GM18502 (cell line): ENCODE data around the gene HSFX2.
"Not testable (repeated sequence)": the region's sequence is repeated elsewhere in the genome, so short reads cannot be mapped to it uniquely, and the experiment has no call there.

ENCODE experiments used
- ATAC-seq: cut with Tn5 transposase; IDR thresholded peaks from one replicate; pipeline ENCODE4 v1.9.1; 2021; ENCODE audit warnings: mild to moderate bottlenecking; ENCODE audit not compliant: unreplicated experiment, poor library complexity

HSFX2 gene, protein sequence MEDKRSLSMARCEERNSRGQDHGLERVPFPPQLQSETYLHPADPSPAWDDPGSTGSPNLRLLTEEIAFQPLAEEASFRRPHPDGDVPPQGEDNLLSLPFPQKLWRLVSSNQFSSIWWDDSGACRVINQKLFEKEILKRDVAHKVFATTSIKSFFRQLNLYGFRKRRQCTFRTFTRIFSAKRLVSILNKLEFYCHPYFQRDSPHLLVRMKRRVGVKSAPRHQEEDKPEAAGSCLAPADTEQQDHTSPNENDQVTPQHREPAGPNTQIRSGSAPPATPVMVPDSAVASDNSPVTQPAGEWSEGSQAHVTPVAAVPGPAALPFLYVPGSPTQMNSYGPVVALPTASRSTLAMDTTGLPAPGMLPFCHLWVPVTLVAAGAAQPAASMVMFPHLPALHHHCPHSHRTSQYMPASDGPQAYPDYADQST

GRCh38 chrX:149595214-149595613 is at the start of gene HSFX2:
Gene HSFX2, minus strand, starts transcription at chrX:149595314. Its CDS starts 614 bp downstream, at chrX:149594700.
- ATAC-seq = not testable (repeated sequence)

GRCh38 chrX:149643496-149643895 is 48.4 kb upstream of the HSFX2 start:
- ATAC-seq = no peak

- no peak for ATAC-seq
Measured at GRCh38 chrX:149641835-149642234, 46.7 kb upstream of the HSFX2 start.

- ATAC-seq = no peak
Measured at GRCh38 chrX:149641432-149641831, 46.3 kb upstream of the HSFX2 start.

DNA sequence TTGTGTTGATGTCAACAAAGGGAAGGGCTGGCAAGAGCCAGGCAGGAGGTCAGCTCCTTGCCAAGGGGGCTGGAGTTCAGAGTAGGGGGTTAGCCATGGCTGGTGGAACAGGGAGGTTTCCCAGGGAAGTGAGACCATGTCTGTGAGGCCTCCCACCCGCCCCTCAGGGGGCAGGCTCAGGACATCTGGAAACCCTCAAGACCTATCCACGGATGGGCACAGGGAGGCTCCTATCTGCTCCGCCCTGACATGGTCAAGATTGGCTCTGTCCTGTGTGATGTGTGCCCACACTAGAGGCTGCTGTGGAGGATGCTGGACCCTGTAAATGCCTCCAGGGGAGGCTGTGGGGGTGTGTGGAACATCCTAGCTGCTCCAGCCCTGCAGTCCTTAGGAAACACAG is 44.5 kb upstream of the HSFX2 start:
- no peak for ATAC-seq

GRCh38 chrX:149638860-149639259 is 43.7 kb upstream of the HSFX2 start:
- ATAC-seq = no peak

DNA sequence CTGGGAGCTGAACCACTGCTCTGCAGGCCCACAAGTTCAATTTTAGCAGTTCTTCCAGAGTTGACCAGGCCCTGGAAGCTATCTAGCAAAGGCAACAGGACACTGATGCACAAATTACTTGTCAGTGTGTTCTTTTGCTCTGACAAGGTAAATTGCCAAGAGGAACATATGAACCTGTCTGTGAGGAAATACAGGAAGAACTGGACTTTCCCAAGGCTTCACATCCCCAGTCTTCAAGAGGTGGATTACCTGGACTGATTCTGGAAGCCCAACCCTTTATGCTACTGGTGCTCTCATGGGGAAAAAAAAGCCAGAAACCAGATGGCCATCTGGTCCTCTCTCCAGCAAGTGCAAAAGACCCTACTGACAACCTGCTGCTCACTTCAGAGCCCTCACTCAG is 38.4 kb upstream of the HSFX2 start:
- no peak for ATAC-seq

- ATAC-seq = peak; percentile 90
Measured at GRCh38 chrX:149631234-149632165, 36.4 kb upstream of the HSFX2 start, which contains the start of gene TMEM185A. Gene TMEM185A, minus strand, starts transcription at chrX:149631792. Its CDS starts 212 bp downstream, at chrX:149631580.

DNA sequence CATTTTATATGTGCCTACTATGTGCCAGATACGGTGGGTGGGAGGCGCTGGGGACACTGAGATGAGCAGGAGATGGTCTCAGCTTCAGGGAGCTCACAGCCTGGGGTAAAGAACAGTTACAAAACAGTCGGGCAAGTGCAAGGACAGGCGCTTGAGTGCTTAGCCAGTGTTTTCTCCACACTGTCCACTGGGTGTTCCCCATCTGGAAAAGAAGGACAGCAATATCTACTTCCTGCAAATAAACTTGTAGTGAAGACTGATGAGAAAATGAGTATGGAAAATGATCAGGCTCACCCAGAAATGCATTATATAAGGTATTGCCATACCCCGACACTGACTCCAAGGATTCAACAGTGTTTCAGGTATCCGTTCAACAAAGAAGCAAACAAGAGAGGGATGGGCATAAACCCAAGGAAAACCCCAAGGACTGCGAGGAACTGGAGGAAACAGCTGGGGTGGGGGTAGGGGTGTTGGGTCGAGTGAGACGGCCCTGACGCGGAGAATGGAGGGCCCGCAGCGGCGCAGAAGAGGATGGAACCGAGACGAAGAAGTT is 35.6 kb upstream of the HSFX2 start:
- ATAC-seq = no peak

DNA sequence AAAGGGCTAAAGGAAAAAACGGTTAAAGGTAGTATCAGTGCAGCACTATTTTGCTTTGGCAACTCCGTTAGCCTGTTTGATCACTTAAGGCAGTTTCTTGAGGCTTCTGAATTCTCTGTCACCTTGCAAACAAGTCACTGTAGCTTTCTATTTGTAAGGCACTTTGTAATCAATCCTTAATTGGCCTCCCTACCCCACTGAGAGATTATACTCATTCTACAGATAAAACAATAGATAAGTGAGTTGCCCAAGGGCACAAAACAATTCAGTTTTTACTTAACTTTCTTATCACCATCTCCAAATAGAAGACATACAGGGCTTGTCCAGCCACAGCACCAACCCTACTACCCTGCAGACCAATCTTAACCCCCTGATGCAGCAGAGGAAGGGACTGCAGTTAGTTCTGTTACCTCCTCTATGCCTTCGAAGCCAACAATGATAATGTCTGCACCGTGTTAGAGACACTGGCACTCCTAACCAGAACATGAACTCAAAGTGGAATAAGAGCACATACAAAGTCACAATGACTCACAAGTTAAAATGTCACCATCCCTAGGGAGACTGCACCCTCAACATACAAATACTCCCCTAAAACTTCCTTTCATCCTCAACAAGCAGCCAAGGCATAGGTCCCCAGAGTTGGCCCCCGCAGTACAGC is 34.7 kb upstream of the HSFX2 start:
- no peak for ATAC-seq

- no peak for ATAC-seq
Measured at GRCh38 chrX:149628768-149629167, 33.7 kb upstream of the HSFX2 start.

- ATAC-seq = no peak
Measured at GRCh38 chrX:149628280-149628679, 33.2 kb upstream of the HSFX2 start.

DNA sequence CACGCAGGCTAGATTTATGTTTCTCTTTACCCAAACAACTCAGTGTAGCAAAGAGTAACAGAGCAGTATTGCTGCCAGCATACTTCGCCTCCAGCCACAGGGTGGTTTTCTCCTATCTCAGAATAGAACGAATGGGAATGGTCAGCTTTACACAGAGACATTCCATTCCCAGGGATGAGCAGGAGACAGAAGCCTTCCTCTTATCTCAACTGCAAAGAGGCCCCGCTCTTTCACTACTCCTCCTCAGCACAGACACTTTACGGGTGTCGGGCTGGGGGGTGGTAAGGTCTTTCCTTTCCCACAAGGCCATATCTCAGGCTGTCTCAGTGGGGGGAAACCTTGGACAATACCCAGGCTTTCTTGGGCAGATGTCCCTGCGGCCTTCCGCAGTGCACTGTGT is 31.7 kb upstream of the HSFX2 start:
- ATAC-seq = not testable (repeated sequence)

GRCh38 chrX:149619662-149620061 is 24.5 kb upstream of the HSFX2 start:
- ATAC-seq = not testable (repeated sequence)

DNA sequence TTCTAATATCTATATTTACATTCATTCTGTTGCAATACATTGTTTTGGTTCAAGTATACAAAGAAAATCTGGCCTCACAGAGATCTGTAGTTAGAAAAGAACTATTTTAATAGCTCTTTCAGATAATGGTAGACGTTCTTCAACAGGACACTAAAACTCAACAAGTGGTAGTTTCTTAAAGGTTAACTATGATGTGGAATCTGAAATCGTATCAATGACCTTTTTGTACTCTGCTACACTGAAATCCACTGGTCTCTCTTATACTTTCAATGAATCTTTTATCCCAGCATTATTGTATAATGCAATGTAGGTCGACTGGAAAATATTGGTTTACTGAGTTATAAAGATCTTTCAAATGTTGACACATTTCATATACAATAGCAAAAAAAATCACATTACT is 23.8 kb upstream of the HSFX2 start:
- ATAC-seq = no peak

DNA sequence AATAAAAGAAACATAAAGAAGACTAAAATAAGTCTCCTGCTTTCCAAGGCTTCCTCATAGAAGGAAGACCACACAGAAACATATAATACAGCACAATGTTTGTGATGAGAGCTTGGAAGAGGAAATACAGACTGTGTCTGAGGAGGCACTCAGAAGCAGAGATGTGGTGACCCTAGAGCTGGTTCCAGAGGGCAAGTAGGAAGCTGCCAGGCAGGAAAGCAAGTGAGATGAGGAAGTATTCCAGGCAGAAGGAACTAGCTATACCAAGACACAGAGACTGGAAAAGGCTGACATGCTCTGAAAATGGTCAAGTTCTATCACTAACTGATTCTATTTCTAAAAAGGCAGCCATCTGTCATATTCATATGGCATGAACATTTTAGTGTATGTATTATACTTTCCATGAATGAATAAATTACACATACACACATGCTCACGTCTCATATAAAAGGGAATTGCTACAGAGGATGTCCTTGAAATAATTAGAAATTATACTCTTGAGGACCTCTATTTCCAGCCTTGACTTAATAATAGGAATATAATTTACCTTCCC is 16.6 kb upstream of the HSFX2 start:
- no peak for ATAC-seq

GRCh38 chrX:149610511-149610910 is 15.4 kb upstream of the HSFX2 start:
- ATAC-seq = no peak

GRCh38 chrX:149607699-149608098 is 12.6 kb upstream of the HSFX2 start:
- ATAC-seq = no peak

DNA sequence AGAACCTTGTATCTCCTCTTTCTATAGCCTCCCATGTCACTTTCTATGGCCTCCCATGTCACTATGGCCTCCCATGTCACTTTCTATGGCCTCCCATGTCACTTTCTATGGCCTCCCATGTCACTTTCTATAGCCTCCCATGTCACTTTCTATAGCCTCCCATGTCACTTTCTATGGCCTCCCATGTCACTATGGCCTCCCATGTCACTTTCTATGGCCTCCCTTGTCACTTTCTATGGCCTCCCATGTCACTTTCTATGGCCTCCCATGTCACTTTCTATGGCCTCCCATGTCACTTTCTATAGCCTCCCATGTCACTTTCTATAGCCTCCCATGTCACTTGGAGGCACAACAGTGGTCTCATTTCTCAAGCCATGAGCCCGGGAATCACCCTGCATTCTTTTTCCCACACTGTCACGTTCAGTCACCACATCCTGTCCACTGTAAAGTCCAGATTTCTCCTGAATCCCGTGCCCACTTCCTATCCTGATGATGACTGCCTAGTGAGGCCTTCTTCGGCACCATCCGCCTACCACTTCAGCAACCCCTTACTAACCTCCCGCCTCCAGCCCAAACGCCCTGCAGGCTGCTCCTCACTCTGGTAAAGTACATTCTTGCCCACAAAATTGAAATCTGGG is 10.3 kb upstream of the HSFX2 start:
- not testable (repeated sequence) for ATAC-seq
